ENCODE data around the gene RPP40.

DNA sequence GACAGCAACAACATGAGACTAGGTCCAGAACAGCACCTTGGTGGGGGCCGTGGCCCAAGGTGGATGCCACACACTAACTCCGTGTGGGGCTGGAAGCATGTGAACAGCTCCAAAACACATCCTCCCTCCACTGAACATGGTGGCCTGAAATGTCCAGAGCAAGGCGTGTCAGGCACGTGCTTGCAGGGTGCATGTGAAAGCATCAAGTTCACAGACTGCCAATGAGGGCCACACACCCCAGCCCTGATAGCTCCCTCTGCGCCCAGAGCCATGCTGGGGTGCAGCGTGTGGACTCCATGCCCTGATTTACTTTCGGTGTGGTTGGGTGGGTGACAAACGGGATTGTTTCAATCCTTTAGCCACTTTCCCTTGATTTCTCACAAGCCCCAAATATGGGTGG is 20.1 kb upstream of the RPP40 start:
- TF ChIP-seq POLR2A (IDR thresholded peaks at IDR 0.05): no peak
- TF ChIP-seq, protein P1, sequence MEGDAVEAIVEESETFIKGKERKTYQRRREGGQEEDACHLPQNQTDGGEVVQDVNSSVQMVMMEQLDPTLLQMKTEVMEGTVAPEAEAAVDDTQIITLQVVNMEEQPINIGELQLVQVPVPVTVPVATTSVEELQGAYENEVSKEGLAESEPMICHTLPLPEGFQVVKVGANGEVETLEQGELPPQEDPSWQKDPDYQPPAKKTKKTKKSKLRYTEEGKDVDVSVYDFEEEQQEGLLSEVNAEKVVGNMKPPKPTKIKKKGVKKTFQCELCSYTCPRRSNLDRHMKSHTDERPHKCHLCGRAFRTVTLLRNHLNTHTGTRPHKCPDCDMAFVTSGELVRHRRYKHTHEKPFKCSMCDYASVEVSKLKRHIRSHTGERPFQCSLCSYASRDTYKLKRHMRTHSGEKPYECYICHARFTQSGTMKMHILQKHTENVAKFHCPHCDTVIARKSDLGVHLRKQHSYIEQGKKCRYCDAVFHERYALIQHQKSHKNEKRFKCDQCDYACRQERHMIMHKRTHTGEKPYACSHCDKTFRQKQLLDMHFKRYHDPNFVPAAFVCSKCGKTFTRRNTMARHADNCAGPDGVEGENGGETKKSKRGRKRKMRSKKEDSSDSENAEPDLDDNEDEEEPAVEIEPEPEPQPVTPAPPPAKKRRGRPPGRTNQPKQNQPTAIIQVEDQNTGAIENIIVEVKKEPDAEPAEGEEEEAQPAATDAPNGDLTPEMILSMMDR (IDR thresholded peaks at IDR 0.05): no peak

Data from uterus (tissue), 2 donors.